Measurements from ENCODE around the gene OGA.

OGA gene

GRCh38 chr10:101771380-101771779 lies 46.9 kb downstream of the OGA start:
- Histone ChIP-seq H3K36me3 (replicated peaks; ENCODE audit: insufficient read depth, low read length) (no peaks in the 10 kb centered on the region), H3K79me2 (ENCODE audit: low read length) (no peaks in the 10 kb centered on the region), H3K27me3 (replicated peaks; ENCODE audit: insufficient read depth, low read length) (peaks cover 76% of the 10 kb centered on the region), H3K4me1 (ENCODE audit: low read length) (no peaks in the 10 kb centered on the region), H2AFZ (ENCODE audit: low read length) (no peak overlapping the region), H3K4me3 (ENCODE audit: low read length) (no peak overlapping the region), H3F3A (ENCODE audit: insufficient read depth, low read length) (no peaks in the 10 kb centered on the region), H4K20me1 (ENCODE audit: insufficient read depth, low read length) (no peaks in the 10 kb centered on the region), H3K9ac (ENCODE audit: low read length) (no peak overlapping the region), H3K9me2 (replicated peaks; ENCODE audit: insufficient read depth, low read length) (no peaks in the 10 kb centered on the region), H3K27ac (ENCODE audit: low read length) (no peak overlapping the region), H3K4me2 (ENCODE audit: low read depth, low read length) (no peak overlapping the region), H3K9me3 (replicated peaks; ENCODE audit: insufficient read depth, low read length) (no peaks in the 10 kb centered on the region)
- DNase-seq: no peak
- TF ChIP-seq, protein P1, sequence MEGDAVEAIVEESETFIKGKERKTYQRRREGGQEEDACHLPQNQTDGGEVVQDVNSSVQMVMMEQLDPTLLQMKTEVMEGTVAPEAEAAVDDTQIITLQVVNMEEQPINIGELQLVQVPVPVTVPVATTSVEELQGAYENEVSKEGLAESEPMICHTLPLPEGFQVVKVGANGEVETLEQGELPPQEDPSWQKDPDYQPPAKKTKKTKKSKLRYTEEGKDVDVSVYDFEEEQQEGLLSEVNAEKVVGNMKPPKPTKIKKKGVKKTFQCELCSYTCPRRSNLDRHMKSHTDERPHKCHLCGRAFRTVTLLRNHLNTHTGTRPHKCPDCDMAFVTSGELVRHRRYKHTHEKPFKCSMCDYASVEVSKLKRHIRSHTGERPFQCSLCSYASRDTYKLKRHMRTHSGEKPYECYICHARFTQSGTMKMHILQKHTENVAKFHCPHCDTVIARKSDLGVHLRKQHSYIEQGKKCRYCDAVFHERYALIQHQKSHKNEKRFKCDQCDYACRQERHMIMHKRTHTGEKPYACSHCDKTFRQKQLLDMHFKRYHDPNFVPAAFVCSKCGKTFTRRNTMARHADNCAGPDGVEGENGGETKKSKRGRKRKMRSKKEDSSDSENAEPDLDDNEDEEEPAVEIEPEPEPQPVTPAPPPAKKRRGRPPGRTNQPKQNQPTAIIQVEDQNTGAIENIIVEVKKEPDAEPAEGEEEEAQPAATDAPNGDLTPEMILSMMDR (IDR thresholded peaks at IDR 0.05; ENCODE audit: low read length): no peak
- TF ChIP-seq EZH2 (optimal IDR thresholded peaks at IDR 0.05; ENCODE audit: low read depth, low read length) (no peak), EZH2phosphoT487 (IDR thresholded peaks at IDR 0.05; ENCODE audit: low read length) (no peak)

DNA sequence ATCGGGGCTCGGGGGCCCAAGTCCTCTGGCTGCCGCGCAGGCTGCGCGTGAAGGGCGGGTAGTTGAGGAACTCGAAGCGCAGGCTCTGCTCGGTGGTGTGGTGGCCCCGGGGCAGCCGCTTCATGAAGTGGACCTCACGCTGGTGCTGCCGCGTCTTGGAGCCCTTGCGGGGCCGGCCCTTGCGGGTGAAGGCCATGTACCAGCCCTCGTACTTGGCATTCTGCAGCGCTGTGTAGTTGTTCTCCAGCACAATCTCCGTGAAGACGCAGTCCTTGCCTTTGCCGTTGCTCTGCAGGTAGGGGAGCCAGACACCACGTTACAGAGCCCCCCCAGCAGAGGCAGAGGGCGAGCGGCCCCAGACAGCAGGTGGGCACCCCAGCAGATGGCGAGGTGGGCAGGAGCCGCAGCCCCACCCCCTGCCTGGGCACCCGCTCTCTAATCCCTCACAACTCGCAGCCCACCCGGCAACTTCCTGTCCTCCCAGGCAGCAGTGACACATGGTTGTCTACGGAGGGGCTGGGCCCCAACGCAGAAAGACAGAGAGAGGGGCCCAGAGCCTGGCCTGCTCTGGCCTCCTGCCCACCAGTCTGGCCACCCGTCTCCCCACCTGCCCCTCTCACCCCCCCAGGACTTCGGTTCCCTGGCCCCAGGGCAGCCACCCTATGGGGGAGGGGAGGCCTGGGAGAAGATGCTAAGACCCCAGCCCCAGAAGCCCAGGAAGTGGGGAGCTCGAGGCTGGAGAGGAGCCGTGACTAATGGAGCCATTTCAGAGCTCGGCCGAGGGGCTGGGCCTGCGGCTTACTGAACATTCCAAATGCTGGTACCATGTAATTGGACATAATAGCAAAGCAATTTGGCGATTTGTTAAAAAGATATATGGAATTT lies 47.7 kb downstream of the OGA start:
- no peaks in the 10 kb centered on the region for H4K20me1 ChIP-seq (ENCODE audit: insufficient read depth, low read length)

DNA sequence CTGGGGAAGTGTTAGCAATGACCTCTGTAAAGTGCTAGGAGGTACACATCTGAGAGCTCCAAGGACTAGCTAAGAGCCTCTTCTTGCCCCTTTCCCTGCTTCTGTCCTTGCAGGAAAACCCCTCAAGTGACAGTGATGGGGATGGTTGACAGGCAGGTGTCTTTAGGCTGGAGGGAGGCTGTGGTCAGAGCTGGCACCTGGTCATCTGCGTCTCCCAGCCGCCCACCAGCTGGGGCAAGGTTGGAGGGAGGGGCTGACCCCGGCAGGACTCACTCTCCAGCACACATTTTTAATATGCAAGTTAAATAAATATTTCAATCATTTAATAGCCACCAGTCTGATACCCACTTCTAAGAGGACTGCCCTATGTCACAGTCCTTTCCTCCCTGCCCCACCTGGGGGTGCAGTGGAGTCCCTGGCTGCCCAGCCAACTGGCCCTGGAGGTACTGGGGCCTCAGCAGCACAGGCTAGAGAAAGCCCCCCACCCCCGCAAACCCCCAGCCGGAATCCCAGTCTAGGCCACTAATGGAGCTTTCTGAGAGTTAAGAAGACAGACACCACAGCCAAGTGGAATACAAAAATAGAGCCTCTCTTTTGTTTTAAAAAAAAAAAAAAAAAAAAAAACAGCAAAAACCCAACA lies 48.6 kb downstream of the OGA start:
- H4K20me1 ChIP-seq (ENCODE audit: insufficient read depth, low read length): no peaks in the 10 kb centered on the region
- H3K9me3 ChIP-seq (replicated peaks; ENCODE audit: insufficient read depth, low read length): no peaks in the 10 kb centered on the region
- no peaks in the 10 kb centered on the region for H3K79me2 ChIP-seq (ENCODE audit: low read length)
- H3K4me3 ChIP-seq (ENCODE audit: low read length): no peak overlapping the region
- no peaks in the 10 kb centered on the region for H3K9me2 ChIP-seq (replicated peaks; ENCODE audit: insufficient read depth, low read length)
- H3K36me3 ChIP-seq (replicated peaks; ENCODE audit: insufficient read depth, low read length): no peaks in the 10 kb centered on the region
- H2AFZ ChIP-seq (ENCODE audit: low read length): no peak overlapping the region
- H3K27ac ChIP-seq (ENCODE audit: low read length): no peak overlapping the region
- no peak overlapping the region for H3K9ac ChIP-seq (ENCODE audit: low read length)
- peaks cover 65% of the 10 kb centered on the region for H3K27me3 ChIP-seq (replicated peaks; ENCODE audit: insufficient read depth, low read length)
- H3F3A ChIP-seq (ENCODE audit: insufficient read depth, low read length): no peaks in the 10 kb centered on the region
- no peak for DNase-seq
- TF ChIP-seq EZH2 (optimal IDR thresholded peaks at IDR 0.05; ENCODE audit: low read depth, low read length) (no peak), EZH2phosphoT487 (IDR thresholded peaks at IDR 0.05; ENCODE audit: low read length) (no peak)
- TF ChIP-seq, protein P1 (IDR thresholded peaks at IDR 0.05; ENCODE audit: low read length): no peak
- no peak overlapping the region for H3K4me2 ChIP-seq (ENCODE audit: low read depth, low read length)
- no peaks in the 10 kb centered on the region for H3K4me1 ChIP-seq (ENCODE audit: low read length)

More for the DNA sequence above, 47.7 kb downstream of the OGA start:
- Histone ChIP-seq H3K9ac (ENCODE audit: low read length) (no peak overlapping the region), H3K79me2 (ENCODE audit: low read length) (no peaks in the 10 kb centered on the region), H2AFZ (ENCODE audit: low read length) (no peak overlapping the region), H3K9me3 (replicated peaks; ENCODE audit: insufficient read depth, low read length) (no peaks in the 10 kb centered on the region), H3K27ac (ENCODE audit: low read length) (no peak overlapping the region), H3K27me3 (replicated peaks; ENCODE audit: insufficient read depth, low read length) (peaks cover 74% of the 10 kb centered on the region), H3K36me3 (replicated peaks; ENCODE audit: insufficient read depth, low read length) (no peaks in the 10 kb centered on the region), H3K4me2 (ENCODE audit: low read depth, low read length) (no peak overlapping the region), H3F3A (ENCODE audit: insufficient read depth, low read length) (no peaks in the 10 kb centered on the region), H3K9me2 (replicated peaks; ENCODE audit: insufficient read depth, low read length) (no peaks in the 10 kb centered on the region), H3K4me3 (ENCODE audit: low read length) (no peak overlapping the region), H3K4me1 (ENCODE audit: low read length) (no peaks in the 10 kb centered on the region)
- no peak for DNase-seq
- no peak for TF ChIP-seq EZH2phosphoT487 (IDR thresholded peaks at IDR 0.05; ENCODE audit: low read length)
- TF ChIP-seq, protein P1 (IDR thresholded peaks at IDR 0.05; ENCODE audit: low read length): no peak
- no peak for TF ChIP-seq EZH2 (optimal IDR thresholded peaks at IDR 0.05; ENCODE audit: low read depth, low read length)

Measured in MM.1S (cell line).